ENCODE measurements around the gene PCSK9. TPM values are rescaled to one million over a fixed set of nuclear protein-coding genes. Genes with fewer than 3 reads are reported as not detected.

The PCSK9 gene
- total RNA-seq, 1 experiment from 2014 or later: 0.26 TPM

DNA sequence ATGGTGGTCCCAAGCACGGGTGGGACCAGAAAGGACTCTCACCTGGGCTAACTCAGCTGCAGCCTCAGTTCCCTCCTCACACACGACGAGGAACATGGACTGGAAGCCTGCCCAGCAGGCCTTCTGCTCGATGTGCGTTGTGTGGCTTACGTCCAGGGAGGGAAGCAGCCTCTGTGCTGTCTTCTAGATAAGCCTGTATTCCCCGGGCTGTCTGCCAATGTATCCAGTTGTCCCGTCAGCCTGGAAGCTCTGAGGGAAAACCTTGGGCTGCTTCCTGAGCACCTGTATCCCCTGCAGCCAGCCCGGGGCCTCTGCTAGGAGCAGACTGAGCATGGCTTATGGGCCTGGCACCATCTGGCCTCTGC lies 10.5 kb downstream of the PCSK9 start:
- in situ Hi-C loops (cut with HindIII; ENCODE audit: low pct_unique_long_range_greater_than_20kb, low sequenced_read_pairs): no loop called here
- no TSS peak for BruUV-seq (replicated peaks)
- Histone ChIP-seq H3K36me3 (ENCODE audit: control insufficient read depth, insufficient read depth, low read length) (no peaks in the 10 kb centered on the region), H3K27ac (ENCODE audit: low read length) (no peak overlapping the region), H3K27me3 (ENCODE audit: control insufficient read depth, insufficient read depth, low read length) (no peaks in the 10 kb centered on the region), H3K4me1 (ENCODE audit: control insufficient read depth, insufficient read depth, low read length) (no peaks in the 10 kb centered on the region), H3K4me3 (ENCODE audit: low read depth in 2 of 2, low read length in 2 of 2) (no peak overlapping the region), H3K9me3 (ENCODE audit: control insufficient read depth, insufficient read depth, low read depth, low read length) (no peaks in the 10 kb centered on the region)
- intact Hi-C loops (cut with micrococcal nuclease; ENCODE audit: unreplicated experiment): no loop called here
- ATAC-seq (no peak), DNase-seq (ENCODE audit: low read depth, low spot score) (no peak)
- POLR2A ChIA-PET: no interaction called here
- CTCF ChIA-PET: interaction anchor here (1.6 kb wide), 1 partner anchor 105 kb away, joined by 4 read pairs; no protein-coding TSS in a partner anchor
- TF ChIP-seq, protein P1, sequence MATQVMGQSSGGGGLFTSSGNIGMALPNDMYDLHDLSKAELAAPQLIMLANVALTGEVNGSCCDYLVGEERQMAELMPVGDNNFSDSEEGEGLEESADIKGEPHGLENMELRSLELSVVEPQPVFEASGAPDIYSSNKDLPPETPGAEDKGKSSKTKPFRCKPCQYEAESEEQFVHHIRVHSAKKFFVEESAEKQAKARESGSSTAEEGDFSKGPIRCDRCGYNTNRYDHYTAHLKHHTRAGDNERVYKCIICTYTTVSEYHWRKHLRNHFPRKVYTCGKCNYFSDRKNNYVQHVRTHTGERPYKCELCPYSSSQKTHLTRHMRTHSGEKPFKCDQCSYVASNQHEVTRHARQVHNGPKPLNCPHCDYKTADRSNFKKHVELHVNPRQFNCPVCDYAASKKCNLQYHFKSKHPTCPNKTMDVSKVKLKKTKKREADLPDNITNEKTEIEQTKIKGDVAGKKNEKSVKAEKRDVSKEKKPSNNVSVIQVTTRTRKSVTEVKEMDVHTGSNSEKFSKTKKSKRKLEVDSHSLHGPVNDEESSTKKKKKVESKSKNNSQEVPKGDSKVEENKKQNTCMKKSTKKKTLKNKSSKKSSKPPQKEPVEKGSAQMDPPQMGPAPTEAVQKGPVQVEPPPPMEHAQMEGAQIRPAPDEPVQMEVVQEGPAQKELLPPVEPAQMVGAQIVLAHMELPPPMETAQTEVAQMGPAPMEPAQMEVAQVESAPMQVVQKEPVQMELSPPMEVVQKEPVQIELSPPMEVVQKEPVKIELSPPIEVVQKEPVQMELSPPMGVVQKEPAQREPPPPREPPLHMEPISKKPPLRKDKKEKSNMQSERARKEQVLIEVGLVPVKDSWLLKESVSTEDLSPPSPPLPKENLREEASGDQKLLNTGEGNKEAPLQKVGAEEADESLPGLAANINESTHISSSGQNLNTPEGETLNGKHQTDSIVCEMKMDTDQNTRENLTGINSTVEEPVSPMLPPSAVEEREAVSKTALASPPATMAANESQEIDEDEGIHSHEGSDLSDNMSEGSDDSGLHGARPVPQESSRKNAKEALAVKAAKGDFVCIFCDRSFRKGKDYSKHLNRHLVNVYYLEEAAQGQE (IDR thresholded peaks at IDR 0.05; ENCODE audit: insufficient read depth in 1 of 2, low read depth in 2 of 2, low read length in 1 of 2): no peak
- no peak for TF ChIP-seq SIN3A (IDR thresholded peaks at IDR 0.05; ENCODE audit: borderline replicate concordance, insufficient read depth, low read depth, low read length)
- TF ChIP-seq TCF7L2 (IDR thresholded peaks at IDR 0.05; ENCODE audit: low read depth, low read length): no peak
- TF ChIP-seq, protein P2, sequence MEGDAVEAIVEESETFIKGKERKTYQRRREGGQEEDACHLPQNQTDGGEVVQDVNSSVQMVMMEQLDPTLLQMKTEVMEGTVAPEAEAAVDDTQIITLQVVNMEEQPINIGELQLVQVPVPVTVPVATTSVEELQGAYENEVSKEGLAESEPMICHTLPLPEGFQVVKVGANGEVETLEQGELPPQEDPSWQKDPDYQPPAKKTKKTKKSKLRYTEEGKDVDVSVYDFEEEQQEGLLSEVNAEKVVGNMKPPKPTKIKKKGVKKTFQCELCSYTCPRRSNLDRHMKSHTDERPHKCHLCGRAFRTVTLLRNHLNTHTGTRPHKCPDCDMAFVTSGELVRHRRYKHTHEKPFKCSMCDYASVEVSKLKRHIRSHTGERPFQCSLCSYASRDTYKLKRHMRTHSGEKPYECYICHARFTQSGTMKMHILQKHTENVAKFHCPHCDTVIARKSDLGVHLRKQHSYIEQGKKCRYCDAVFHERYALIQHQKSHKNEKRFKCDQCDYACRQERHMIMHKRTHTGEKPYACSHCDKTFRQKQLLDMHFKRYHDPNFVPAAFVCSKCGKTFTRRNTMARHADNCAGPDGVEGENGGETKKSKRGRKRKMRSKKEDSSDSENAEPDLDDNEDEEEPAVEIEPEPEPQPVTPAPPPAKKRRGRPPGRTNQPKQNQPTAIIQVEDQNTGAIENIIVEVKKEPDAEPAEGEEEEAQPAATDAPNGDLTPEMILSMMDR (IDR thresholded peaks at IDR 0.05): no peak
- no peak for TF ChIP-seq POLR2AphosphoS5 (IDR thresholded peaks at IDR 0.05; ENCODE audit: low read depth, low read length)

DNA sequence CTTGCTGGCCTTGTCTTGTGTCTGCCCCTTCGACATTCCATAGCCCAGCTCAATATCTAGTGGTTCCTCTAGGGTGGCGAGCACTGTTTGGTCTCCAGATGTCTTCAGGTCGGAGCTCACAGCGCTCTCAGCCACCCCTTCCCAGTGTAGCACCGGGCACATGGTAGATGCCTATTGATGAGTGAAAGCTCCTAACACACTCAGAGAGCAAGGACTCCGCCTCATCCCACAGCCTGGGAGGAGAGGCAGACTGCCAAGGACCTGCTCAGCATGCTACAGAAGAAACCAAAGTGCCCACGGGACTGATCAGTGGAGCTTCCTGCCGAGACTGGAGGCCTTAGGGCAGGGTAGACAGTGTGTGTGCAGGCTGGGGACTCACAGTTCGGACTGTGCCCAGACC lies 10.9 kb downstream of the PCSK9 start:
- CTCF ChIA-PET: interaction anchor here (1.6 kb wide), 1 partner anchor 105 kb away, joined by 4 read pairs; no protein-coding TSS in a partner anchor
- Histone ChIP-seq H3K4me1 (ENCODE audit: control insufficient read depth, insufficient read depth, low read length) (no peaks in the 10 kb centered on the region), H3K4me3 (ENCODE audit: low read depth in 2 of 2, low read length in 2 of 2) (no peak overlapping the region), H3K9me3 (ENCODE audit: control insufficient read depth, insufficient read depth, low read depth, low read length) (no peaks in the 10 kb centered on the region), H3K27me3 (ENCODE audit: control insufficient read depth, insufficient read depth, low read length) (no peaks in the 10 kb centered on the region), H3K36me3 (ENCODE audit: control insufficient read depth, insufficient read depth, low read length) (no peaks in the 10 kb centered on the region), H3K27ac (ENCODE audit: low read length) (no peak overlapping the region)
- TF ChIP-seq, protein P1 (IDR thresholded peaks at IDR 0.05; ENCODE audit: insufficient read depth in 1 of 2, low read depth in 2 of 2, low read length in 1 of 2): no peak
- no TSS peak for BruUV-seq (replicated peaks)
- intact Hi-C loops (cut with micrococcal nuclease; ENCODE audit: unreplicated experiment): no loop called here
- POLR2A ChIA-PET: no interaction called here
- in situ Hi-C loops (cut with HindIII; ENCODE audit: low pct_unique_long_range_greater_than_20kb, low sequenced_read_pairs): no loop called here
- no peak for ATAC-seq
- DNase-seq (ENCODE audit: low read depth, low spot score): no peak

All from Panc1 (cell line).